Measurements from ENCODE around the gene RAPGEF2. TPM values are rescaled to one million over a fixed set of nuclear protein-coding genes. Genes with fewer than 3 reads are reported as not detected.
"Not testable (repeated sequence)": the region's sequence is repeated elsewhere in the genome, so short reads cannot be mapped to it uniquely, and the experiment has no call there.

The RAPGEF2 gene
- total and polyA plus RNA-seq, 3 experiments from 2014 or later = 1.0 to 34.3 (median 29.2) TPM

DNA sequence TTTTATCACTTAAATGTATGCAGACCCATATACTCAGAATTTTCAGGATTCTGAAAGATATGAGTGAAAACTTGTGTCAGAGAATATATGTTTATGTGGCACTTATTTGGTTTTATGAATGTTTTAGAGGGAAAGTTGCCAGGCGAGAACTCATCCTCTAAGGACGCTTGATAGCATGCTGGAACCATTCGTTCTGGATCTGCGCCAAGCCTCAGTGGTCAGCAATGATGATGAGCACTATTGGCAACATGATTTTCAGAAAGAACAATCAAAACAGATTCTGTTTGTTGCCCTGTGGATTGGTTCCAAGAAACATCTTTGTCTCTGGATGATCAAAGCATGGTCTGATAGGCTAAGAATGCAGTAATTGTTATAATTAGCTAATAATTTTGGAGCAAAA is 32.1 kb upstream of the RAPGEF2 start:
- peaks cover 0 to 1% of the 10 kb centered on the region in 2 donors for H3K27me3 Mint-ChIP-seq
- no peaks in the 10 kb centered on the region for H3K27me3 ChIP-seq (ENCODE audit: insufficient read depth, low read length, poor library complexity, severe bottlenecking)

DNA sequence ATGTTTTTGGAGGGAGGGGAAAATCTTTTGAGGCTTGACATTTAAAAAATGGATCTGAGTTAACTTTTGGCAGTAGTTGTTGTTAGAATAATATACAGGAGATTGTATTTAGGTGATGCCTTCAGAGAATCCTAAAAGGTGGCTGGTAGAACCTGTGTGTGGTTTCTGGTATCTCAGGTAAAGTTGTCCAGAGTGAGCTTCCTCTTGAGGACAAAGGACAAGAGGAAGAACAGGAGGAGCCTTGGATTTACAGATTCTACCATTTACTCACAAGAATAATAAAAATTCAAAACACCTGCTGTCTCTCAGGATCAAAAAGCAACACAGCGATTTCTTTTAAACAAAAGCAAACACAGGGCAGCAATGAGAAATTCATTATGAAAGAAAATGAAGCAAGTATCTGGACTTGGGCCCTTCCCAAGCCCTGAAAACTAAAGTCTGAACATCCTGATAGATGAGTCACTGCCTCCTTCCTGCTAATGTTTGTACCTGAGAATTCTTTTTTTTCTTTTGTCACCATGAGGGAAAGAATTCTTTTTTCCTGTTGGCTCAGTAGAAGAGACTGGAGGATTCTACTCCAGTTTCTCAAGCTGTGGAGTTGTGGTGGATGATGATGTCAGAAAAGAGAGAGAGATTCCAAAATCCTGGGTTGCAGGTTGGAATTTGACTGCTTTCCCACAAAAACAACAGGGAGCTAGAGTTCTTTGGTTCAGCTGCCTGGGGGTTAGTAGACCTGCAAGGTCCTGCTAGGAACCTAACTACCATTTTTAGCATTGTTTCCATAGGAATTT is 31.5 kb upstream of the RAPGEF2 start:
- Histone ChIP-seq H3K27me3 (ENCODE audit: insufficient read depth, low read length, poor library complexity, severe bottlenecking) (no peaks in the 10 kb centered on the region), H3K4me3 (ENCODE audit: low read length) (no peak overlapping the region), H3K36me3 (ENCODE audit: insufficient read depth, low read length) (no peaks in the 10 kb centered on the region), H3K4me1 (ENCODE audit: insufficient read depth, low read length) (no peaks in the 10 kb centered on the region), H3K27ac (ENCODE audit: low read depth, low read length) (no peak overlapping the region), H3K9me3 (ENCODE audit: low read length) (no peaks in the 10 kb centered on the region)
- H3K27ac Mint-ChIP-seq = no peak overlapping the region
- ChIA-PET CTCF (no interaction called here), POLR2A (no interaction called here)
- H3K4me1 Mint-ChIP-seq = no peaks in the 10 kb centered on the region
- H3K27me3 Mint-ChIP-seq = no peaks in the 10 kb centered on the region
- DNase-seq = no peak
- no peaks in the 10 kb centered on the region for H3K36me3 Mint-ChIP-seq
- no peak overlapping the region for H3K4me3 Mint-ChIP-seq
- peaks cover 0 to 2% (median 0%) of the 10 kb centered on the region in 5 donors for H3K9me3 Mint-ChIP-seq

More for the DNA sequence above, 32.1 kb upstream of the RAPGEF2 start:
- Histone ChIP-seq H3K27ac (ENCODE audit: low read depth, low read length) (no peak overlapping the region), H3K4me1 (ENCODE audit: insufficient read depth, low read length) (no peaks in the 10 kb centered on the region), H3K4me3 (ENCODE audit: low read length) (no peak overlapping the region), H3K9me3 (ENCODE audit: low read length) (no peaks in the 10 kb centered on the region), H3K36me3 (ENCODE audit: insufficient read depth, low read length) (no peaks in the 10 kb centered on the region)
- DNase-seq = no peak
- H3K36me3 Mint-ChIP-seq = no peaks in the 10 kb centered on the region
- H3K27ac Mint-ChIP-seq = no peak overlapping the region
- H3K4me1 Mint-ChIP-seq = no peaks in the 10 kb centered on the region
- H3K9me3 Mint-ChIP-seq = peaks cover 0 to 2% (median 0%) of the 10 kb centered on the region in 5 donors
- H3K4me3 Mint-ChIP-seq = no peak overlapping the region
- CTCF ChIA-PET = no interaction called here
- POLR2A ChIA-PET = no interaction called here

DNA sequence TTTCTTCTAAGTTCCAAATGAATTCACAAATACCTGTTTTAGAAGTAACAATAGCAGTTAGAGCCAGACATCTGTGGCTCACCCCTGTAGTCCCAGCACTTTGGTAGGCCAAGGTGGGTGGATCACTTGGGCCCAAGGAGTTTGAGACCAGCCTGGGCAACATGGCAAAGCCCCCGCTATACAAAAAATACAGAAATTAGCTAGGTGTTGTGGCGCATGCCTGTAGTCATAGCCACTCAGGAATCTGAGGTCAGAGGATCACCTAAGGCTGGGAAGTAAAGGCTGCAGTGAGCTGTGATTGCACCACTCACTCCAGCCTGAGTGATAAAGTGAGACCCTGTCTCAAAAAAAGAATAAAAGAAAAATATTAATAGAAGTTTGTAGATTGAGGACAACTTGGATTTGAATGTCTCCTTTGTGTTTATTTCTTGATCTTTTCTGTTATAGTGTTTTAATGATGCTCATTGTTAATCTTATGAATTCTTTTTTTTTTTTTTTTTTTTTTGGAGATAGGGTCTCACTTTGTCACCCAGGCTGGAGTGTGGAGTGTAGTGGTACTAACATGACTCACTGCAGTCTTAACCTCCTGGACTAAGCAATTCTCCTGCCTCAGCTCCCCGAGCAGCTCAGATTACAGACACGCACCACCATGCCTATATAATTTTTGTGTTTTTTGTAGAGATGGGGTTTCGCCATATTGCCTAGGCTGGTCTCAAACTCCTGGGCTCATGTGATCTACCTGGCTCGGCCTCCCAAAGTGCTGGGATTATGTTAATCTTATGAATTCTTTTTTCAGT is 30.7 kb upstream of the RAPGEF2 start:
- no peak overlapping the region for H3K4me3 ChIP-seq (ENCODE audit: low read length)
- Mint-ChIP-seq H3K4me1 (peaks cover 0 to 1% (median 0%) of the 10 kb centered on the region in 3 donors), H3K27me3 (no peaks in the 10 kb centered on the region), H3K9me3 (no peaks in the 10 kb centered on the region), H3K36me3 (no peaks in the 10 kb centered on the region), H3K27ac (no peak overlapping the region), H3K4me3 (no peak overlapping the region)
- ChIA-PET POLR2A (no interaction called here), CTCF (no interaction called here)
- H3K9me3 ChIP-seq (ENCODE audit: low read length) = no peaks in the 10 kb centered on the region
- H3K27ac ChIP-seq (ENCODE audit: low read depth, low read length) = no peak overlapping the region
- no peaks in the 10 kb centered on the region for H3K27me3 ChIP-seq (ENCODE audit: insufficient read depth, low read length, poor library complexity, severe bottlenecking)
- DNase-seq = no peak
- no peaks in the 10 kb centered on the region for H3K4me1 ChIP-seq (ENCODE audit: insufficient read depth, low read length)
- H3K36me3 ChIP-seq (ENCODE audit: insufficient read depth, low read length) = no peaks in the 10 kb centered on the region

DNA sequence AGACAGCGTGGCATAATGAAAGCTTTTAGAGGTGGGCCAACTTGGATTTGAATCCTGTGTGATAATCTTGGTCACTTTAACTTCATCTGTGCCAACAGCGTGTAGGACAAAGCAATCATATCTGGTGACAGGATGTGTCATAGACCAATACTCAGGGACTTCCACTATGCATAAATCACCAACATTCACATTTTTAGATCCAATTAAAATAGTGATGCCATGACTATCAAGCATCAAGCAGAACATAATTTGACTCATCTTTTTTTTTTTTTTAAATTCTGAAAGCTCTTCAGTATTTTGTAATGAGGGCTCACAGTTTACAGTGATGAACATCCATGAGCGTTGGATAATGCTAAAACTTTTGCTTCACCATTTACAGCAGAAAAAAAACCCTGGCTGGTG is 27.3 kb upstream of the RAPGEF2 start:
- Histone ChIP-seq H3K36me3 (ENCODE audit: insufficient read depth, low read length) (no peaks in the 10 kb centered on the region), H3K27me3 (ENCODE audit: insufficient read depth, low read length, poor library complexity, severe bottlenecking) (no peaks in the 10 kb centered on the region), H3K4me3 (ENCODE audit: low read length) (no peak overlapping the region), H3K27ac (ENCODE audit: low read depth, low read length) (no peak overlapping the region), H3K9me3 (ENCODE audit: low read length) (no peaks in the 10 kb centered on the region), H3K4me1 (ENCODE audit: insufficient read depth, low read length) (no peaks in the 10 kb centered on the region)
- DNase-seq = no peak
- peaks cover 10 to 16% (median 15%) of the 10 kb centered on the region in 3 donors for H3K4me1 Mint-ChIP-seq
- ChIA-PET POLR2A (no interaction called here), CTCF (interaction anchor here (1.1 kb wide), 1 partner anchor 102 kb away, joined by 3 read pairs; no protein-coding TSS in a partner anchor)
- H3K27ac Mint-ChIP-seq = no peak overlapping the region
- H3K4me3 Mint-ChIP-seq = no peak overlapping the region
- H3K36me3 Mint-ChIP-seq = no peaks in the 10 kb centered on the region
- no peaks in the 10 kb centered on the region for H3K27me3 Mint-ChIP-seq
- no peaks in the 10 kb centered on the region for H3K9me3 Mint-ChIP-seq

DNA sequence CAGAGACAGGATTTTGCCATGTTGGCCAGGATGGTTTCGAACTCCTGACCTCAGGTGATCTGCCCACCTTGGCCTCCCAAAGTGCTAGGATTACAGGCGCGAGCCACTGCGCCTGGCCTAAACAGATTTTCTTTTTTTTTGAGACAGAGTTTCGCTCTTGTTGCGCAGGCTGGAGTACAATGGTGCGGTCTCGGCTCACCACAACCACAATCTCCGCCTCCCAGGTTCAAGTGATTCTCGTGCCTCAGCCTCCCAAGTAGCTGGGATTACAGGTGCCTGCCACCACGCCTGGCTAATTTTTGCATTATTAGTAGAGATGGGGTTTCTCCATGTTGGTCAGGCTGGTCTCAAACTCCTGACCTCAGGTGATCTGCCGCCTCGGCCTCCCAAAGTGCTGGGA is 25.9 kb upstream of the RAPGEF2 start:
- H3K4me1 ChIP-seq (ENCODE audit: insufficient read depth, low read length); H3K27me3 ChIP-seq (ENCODE audit: insufficient read depth, low read length, poor library complexity, severe bottlenecking); DNase-seq; H3K36me3 Mint-ChIP-seq; H3K27ac ChIP-seq (ENCODE audit: low read depth, low read length); CTCF ChIA-PET; H3K27me3 Mint-ChIP-seq; H3K4me3 ChIP-seq (ENCODE audit: low read length); H3K36me3 ChIP-seq (ENCODE audit: insufficient read depth, low read length); H3K9me3 ChIP-seq (ENCODE audit: low read length); H3K9me3 Mint-ChIP-seq; POLR2A ChIA-PET: not testable (repeated sequence)
- H3K4me1 Mint-ChIP-seq = peaks cover 10 to 16% (median 15%) of the 10 kb centered on the region in 3 donors
- H3K27ac Mint-ChIP-seq = peak overlapping the region in 2 of 8 donors; percentile 51 to 60
- H3K4me3 Mint-ChIP-seq = peak overlapping the region in 4 of 7 donors; percentile 43 to 76 (median 58)

DNA sequence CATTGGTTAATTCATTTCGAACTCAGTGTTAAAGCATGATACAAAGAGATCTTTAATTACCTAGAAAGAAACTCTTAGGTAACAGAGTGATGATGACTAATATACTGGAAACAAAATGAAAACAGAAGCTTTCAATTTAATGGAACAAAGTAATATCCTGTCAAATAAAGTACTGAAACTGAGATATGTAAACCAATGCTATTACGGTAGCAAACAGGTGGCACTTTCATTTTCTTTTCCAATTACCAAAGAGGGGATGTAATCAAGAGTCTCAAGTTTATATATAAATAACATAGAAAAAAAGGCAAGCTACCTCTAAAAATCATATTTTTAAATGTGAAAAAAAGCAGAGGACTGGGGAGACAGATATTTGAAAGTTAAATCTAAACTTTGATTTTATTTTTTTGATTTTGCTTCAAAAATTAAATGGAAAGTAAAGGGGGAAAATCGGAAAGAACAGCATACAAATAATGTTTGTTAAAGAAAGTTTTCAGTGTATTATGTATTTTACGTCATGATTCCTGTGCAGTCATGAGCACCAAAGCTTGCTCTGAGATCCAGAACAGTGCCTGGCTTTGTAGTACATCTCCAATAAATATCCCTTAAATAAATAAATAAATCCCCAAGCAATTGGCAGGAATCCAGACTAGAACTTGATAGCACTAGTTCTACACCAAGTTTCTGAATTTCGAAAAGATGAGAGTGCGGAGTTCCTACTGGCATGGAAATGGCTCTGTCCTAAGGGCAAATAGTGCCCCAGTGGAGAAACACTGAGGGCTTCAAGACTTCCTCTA is 25.0 kb upstream of the RAPGEF2 start:
- Histone ChIP-seq H3K36me3 (ENCODE audit: insufficient read depth, low read length) (no peaks in the 10 kb centered on the region), H3K9me3 (ENCODE audit: low read length) (no peaks in the 10 kb centered on the region), H3K27ac (ENCODE audit: low read depth, low read length) (no peak overlapping the region), H3K4me1 (ENCODE audit: insufficient read depth, low read length) (no peaks in the 10 kb centered on the region), H3K27me3 (ENCODE audit: insufficient read depth, low read length, poor library complexity, severe bottlenecking) (no peaks in the 10 kb centered on the region), H3K4me3 (ENCODE audit: low read length) (no peak overlapping the region)
- H3K36me3 Mint-ChIP-seq = no peaks in the 10 kb centered on the region
- peak overlapping the region; percentile 45 to 85 (median 71) for H3K4me3 Mint-ChIP-seq
- H3K4me1 Mint-ChIP-seq = peaks cover 10 to 16% (median 15%) of the 10 kb centered on the region in 3 donors
- ChIA-PET POLR2A (no interaction called here), CTCF (no interaction called here)
- no peaks in the 10 kb centered on the region for H3K27me3 Mint-ChIP-seq
- DNase-seq = peak in 1 of 5 donors; percentile 18
- H3K27ac Mint-ChIP-seq = peak overlapping the region in 5 of 8 donors; percentile 21 to 70 (median 50)
- no peaks in the 10 kb centered on the region for H3K9me3 Mint-ChIP-seq

DNA sequence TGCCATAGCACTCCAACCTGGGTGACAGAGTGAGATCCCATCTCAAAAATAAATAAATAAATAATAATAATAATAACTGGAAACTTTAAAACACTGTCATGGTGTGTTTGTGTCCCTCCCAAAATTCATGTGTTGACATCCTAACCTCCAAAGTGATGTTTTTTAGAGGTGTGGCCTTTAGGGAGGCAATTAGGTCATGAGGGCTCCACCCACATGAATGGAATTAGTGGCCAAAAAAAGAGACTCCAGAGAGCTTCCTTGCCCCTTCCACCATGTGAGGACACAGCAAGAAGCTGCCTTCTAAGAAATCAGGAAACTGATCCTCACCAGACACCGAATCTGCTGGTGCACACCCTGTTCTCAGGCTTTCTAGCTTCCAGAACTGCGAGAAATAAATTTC is 23.8 kb upstream of the RAPGEF2 start:
- no peak overlapping the region for H3K4me3 ChIP-seq (ENCODE audit: low read length)
- CTCF ChIA-PET = no interaction called here
- no peak for DNase-seq

DNA sequence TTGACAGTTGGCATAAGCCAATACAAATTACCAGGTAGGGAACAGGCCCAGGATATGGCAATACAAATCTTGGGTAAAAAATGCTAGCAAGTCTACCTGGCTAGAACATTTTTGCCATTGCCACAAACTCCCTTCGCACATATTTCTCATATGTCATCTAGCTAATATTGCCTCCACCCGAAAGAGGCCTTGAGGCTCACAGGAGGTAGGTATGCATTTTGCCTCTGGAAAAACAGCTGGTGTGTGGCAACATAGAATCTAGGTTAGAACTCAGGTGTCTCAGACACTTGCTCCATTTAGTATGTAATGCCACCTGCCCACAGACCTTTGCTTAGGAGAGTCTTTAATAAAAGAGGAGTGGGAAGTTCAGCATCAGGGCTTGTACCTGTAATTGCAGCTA is 16.3 kb upstream of the RAPGEF2 start:
- ChIA-PET POLR2A (no interaction called here), CTCF (no interaction called here)
- H3K27me3 ChIP-seq (ENCODE audit: insufficient read depth, low read length, poor library complexity, severe bottlenecking) = no peaks in the 10 kb centered on the region
- Mint-ChIP-seq H3K9me3 (no peaks in the 10 kb centered on the region), H3K4me1 (no peaks in the 10 kb centered on the region), H3K27ac (no peak overlapping the region), H3K4me3 (no peak overlapping the region), H3K36me3 (no peaks in the 10 kb centered on the region), H3K27me3 (peaks cover 3 to 6% of the 10 kb centered on the region in 2 donors)
- H3K4me3 ChIP-seq (ENCODE audit: low read length) = no peak overlapping the region
- H3K27ac ChIP-seq (ENCODE audit: low read depth, low read length) = no peak overlapping the region
- no peaks in the 10 kb centered on the region for H3K9me3 ChIP-seq (ENCODE audit: low read length)
- H3K4me1 ChIP-seq (ENCODE audit: insufficient read depth, low read length) = no peaks in the 10 kb centered on the region
- H3K36me3 ChIP-seq (ENCODE audit: insufficient read depth, low read length) = no peaks in the 10 kb centered on the region
- DNase-seq = no peak

More for the DNA sequence above, 23.8 kb upstream of the RAPGEF2 start:
- Mint-ChIP-seq H3K4me1 (peaks cover 10 to 16% (median 15%) of the 10 kb centered on the region in 3 donors), H3K9me3 (no peaks in the 10 kb centered on the region), H3K27ac (no peak overlapping the region), H3K27me3 (no peaks in the 10 kb centered on the region), H3K4me3 (no peak overlapping the region), H3K36me3 (no peaks in the 10 kb centered on the region)
- Histone ChIP-seq H3K27me3 (ENCODE audit: insufficient read depth, low read length, poor library complexity, severe bottlenecking) (no peaks in the 10 kb centered on the region), H3K27ac (ENCODE audit: low read depth, low read length) (no peak overlapping the region), H3K9me3 (ENCODE audit: low read length) (no peaks in the 10 kb centered on the region), H3K36me3 (ENCODE audit: insufficient read depth, low read length) (no peaks in the 10 kb centered on the region), H3K4me1 (ENCODE audit: insufficient read depth, low read length) (no peaks in the 10 kb centered on the region)
- POLR2A ChIA-PET = no interaction called here
